ENCODE measurements around the gene CWC27. TPM values are rescaled to one million over a fixed set of nuclear protein-coding genes. Genes with fewer than 3 reads are reported as not detected.

CWC27 gene
- polyA plus RNA-seq, 1 of the 3 experiments (the other 2 are of a cell fraction), result 6.6 TPM

DNA sequence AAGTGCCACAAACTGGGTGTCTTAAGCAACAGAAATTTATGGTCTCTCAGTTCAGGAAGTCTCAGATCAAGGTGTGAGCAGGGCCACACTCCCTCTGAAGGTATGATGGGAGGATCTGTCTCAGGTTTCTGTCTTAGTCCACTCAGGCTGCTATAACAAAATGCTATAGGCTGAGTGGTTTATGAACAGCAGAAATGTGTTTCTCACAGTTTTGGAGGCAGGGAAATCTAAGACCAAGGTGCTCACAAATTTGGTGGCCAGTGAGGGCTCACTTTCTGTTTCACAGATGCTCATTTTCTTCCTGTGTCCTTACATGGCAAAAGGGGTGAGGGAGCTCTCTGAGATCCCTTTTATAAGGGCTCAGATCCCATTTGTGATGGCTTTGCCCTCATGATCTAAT lies 281.4 kb downstream of the CWC27 start:
- H3K9me3 ChIP-seq, result no peaks in the 10 kb centered on the region
- no peaks in the 10 kb centered on the region for H3K79me2 ChIP-seq (ENCODE audit: insufficient read depth)
- DNase-seq, result no peak
- H3K36me3 ChIP-seq (replicated peaks in 1 of 2; ENCODE audit: control insufficient read depth in 1 of 2, insufficient read depth in 2 of 2, low read length in 1 of 2), result no peaks in the 10 kb centered on the region
- CTCF ChIA-PET, result no interaction called here
- H3K9ac ChIP-seq, result no peak overlapping the region
- TF ChIP-seq, protein P1, sequence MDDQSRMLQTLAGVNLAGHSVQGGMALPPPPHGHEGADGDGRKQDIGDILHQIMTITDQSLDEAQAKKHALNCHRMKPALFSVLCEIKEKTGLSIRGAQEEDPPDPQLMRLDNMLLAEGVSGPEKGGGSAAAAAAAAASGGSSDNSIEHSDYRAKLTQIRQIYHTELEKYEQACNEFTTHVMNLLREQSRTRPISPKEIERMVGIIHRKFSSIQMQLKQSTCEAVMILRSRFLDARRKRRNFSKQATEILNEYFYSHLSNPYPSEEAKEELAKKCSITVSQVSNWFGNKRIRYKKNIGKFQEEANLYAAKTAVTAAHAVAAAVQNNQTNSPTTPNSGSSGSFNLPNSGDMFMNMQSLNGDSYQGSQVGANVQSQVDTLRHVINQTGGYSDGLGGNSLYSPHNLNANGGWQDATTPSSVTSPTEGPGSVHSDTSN (IDR thresholded peaks at IDR 0.05), result no peak
- TF ChIP-seq JUND (IDR thresholded peaks at IDR 0.05) (no peak), RXRA (IDR thresholded peaks at IDR 0.05; ENCODE audit: borderline replicate concordance, low read depth) (no peak)
- TF ChIP-seq, protein P2, sequence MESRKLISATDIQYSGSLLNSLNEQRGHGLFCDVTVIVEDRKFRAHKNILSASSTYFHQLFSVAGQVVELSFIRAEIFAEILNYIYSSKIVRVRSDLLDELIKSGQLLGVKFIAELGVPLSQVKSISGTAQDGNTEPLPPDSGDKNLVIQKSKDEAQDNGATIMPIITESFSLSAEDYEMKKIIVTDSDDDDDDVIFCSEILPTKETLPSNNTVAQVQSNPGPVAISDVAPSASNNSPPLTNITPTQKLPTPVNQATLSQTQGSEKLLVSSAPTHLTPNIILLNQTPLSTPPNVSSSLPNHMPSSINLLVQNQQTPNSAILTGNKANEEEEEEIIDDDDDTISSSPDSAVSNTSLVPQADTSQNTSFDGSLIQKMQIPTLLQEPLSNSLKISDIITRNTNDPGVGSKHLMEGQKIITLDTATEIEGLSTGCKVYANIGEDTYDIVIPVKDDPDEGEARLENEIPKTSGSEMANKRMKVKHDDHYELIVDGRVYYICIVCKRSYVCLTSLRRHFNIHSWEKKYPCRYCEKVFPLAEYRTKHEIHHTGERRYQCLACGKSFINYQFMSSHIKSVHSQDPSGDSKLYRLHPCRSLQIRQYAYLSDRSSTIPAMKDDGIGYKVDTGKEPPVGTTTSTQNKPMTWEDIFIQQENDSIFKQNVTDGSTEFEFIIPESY (IDR thresholded peaks at IDR 0.05; ENCODE audit: borderline replicate concordance, low read depth), result no peak
- H3F3A ChIP-seq (replicated peaks; ENCODE audit: insufficient read depth), result no peaks in the 10 kb centered on the region
- no peak overlapping the region for H3K4me3 ChIP-seq (ENCODE audit: low read depth in 2 of 2, low read length in 1 of 2)
- H3K4me2 ChIP-seq, result no peak overlapping the region
- no peaks in the 10 kb centered on the region for H4K20me1 ChIP-seq (ENCODE audit: insufficient read depth)
- no peaks in the 10 kb centered on the region for H3K27me3 ChIP-seq (ENCODE audit: insufficient read depth)
- no peak overlapping the region for H3K27ac ChIP-seq (ENCODE audit: low read depth in 2 of 2, low read length in 1 of 2)
- H3K9me2 ChIP-seq, result no peaks in the 10 kb centered on the region
- POLR2A ChIA-PET, result no interaction called here
- H2AFZ ChIP-seq (ENCODE audit: low read depth), result no peak overlapping the region
- no peaks in the 10 kb centered on the region for H3K4me1 ChIP-seq (ENCODE audit: control insufficient read depth in 1 of 2, insufficient read depth in 2 of 2, low read depth in 1 of 2, low read length in 1 of 2)

DNA sequence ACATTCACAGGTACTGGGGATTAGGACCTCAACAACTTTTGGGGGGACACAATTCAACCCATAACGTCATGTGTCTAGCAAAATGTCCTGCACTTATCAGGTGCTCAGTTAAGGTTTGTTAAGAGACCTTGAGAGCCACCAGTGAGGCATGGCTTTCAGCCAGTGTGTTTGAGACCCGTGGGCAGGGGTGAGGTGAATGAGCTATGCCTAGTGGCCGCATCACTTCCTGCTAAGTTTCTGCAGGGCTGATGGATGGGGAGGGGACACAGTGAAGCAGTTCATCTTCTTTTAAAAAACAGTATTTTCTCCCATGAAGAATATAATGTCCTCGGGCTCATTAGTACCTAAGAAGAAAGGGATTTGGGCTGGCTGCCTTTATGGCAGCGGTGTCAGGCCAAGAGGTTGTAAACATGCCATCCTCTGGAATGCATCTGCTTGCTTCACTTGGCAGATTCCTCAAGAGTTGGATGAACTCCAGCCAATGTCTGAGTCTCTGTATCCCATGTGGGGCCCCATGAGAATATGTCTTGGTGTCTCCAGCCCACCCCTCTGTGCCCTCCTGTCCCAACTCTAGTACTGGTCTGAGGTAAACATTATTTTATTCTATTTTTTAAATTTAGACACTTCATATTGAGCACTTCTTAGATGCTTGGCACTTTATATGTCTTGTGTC lies 282.2 kb downstream of the CWC27 start:
- no peaks in the 10 kb centered on the region for H3K79me2 ChIP-seq (ENCODE audit: insufficient read depth)
- H4K20me1 ChIP-seq (ENCODE audit: insufficient read depth), result no peaks in the 10 kb centered on the region
- ChIA-PET POLR2A (no interaction called here), CTCF (no interaction called here)
- H3K9me2 ChIP-seq, result no peaks in the 10 kb centered on the region
- no peak overlapping the region for H3K9ac ChIP-seq
- H3K4me1 ChIP-seq (ENCODE audit: control insufficient read depth in 1 of 2, insufficient read depth in 2 of 2, low read depth in 1 of 2, low read length in 1 of 2), result no peaks in the 10 kb centered on the region
- H3K4me3 ChIP-seq (ENCODE audit: low read depth in 2 of 2, low read length in 1 of 2), result no peak overlapping the region
- H3K27me3 ChIP-seq (ENCODE audit: insufficient read depth), result no peaks in the 10 kb centered on the region
- no peak overlapping the region for H3K4me2 ChIP-seq
- DNase-seq, result no peak
- no peak overlapping the region for H2AFZ ChIP-seq (ENCODE audit: low read depth)
- WGBS (ENCODE audit: low lambda C conversion rate), result 81% methylated on average over 5 of the region's 5 CpGs
- no peaks in the 10 kb centered on the region for H3F3A ChIP-seq (replicated peaks; ENCODE audit: insufficient read depth)
- no peaks in the 10 kb centered on the region; the same call in 1 of the 2 replicates for H3K9me3 ChIP-seq
- no peak for TF ChIP-seq RCOR1 (IDR thresholded peaks at IDR 0.05; ENCODE audit: low read length)
- peak; percentile 46 for TF ChIP-seq NFIC (IDR thresholded peaks at IDR 0.05; ENCODE audit: borderline replicate concordance)
- no peak for TF ChIP-seq FOXM1 (IDR thresholded peaks at IDR 0.05; ENCODE audit: low read depth)
- no peak for TF ChIP-seq ELF1 (IDR thresholded peaks at IDR 0.05)
- TF ChIP-seq MXI1 (IDR thresholded peaks at IDR 0.05; ENCODE audit: low read depth, low read length), result no peak
- TF ChIP-seq, protein P1 (IDR thresholded peaks at IDR 0.05), result peak; percentile 34; the same call in 1 of the 2 replicates
- no peaks in the 10 kb centered on the region for H3K36me3 ChIP-seq (replicated peaks in 1 of 2; ENCODE audit: control insufficient read depth in 1 of 2, insufficient read depth in 2 of 2, low read length in 1 of 2)
- H3K27ac ChIP-seq (ENCODE audit: low read depth in 2 of 2, low read length in 1 of 2), result no peak overlapping the region

All from SK-N-SH (cell line).